CD4-positive, alpha-beta T cell treated with Interleukin-4 for 4 hours (primary cell): ENCODE measurements around the gene REM1.
"Not testable (repeated sequence)": the region's sequence is repeated elsewhere in the genome, so short reads cannot be mapped to it uniquely, and the experiment has no call there.

Experiments used
- DNase-seq: peaks from one replicate; pipeline ENCODE4 v3.0.0-alpha.2; 2020

REM1 gene

DNA sequence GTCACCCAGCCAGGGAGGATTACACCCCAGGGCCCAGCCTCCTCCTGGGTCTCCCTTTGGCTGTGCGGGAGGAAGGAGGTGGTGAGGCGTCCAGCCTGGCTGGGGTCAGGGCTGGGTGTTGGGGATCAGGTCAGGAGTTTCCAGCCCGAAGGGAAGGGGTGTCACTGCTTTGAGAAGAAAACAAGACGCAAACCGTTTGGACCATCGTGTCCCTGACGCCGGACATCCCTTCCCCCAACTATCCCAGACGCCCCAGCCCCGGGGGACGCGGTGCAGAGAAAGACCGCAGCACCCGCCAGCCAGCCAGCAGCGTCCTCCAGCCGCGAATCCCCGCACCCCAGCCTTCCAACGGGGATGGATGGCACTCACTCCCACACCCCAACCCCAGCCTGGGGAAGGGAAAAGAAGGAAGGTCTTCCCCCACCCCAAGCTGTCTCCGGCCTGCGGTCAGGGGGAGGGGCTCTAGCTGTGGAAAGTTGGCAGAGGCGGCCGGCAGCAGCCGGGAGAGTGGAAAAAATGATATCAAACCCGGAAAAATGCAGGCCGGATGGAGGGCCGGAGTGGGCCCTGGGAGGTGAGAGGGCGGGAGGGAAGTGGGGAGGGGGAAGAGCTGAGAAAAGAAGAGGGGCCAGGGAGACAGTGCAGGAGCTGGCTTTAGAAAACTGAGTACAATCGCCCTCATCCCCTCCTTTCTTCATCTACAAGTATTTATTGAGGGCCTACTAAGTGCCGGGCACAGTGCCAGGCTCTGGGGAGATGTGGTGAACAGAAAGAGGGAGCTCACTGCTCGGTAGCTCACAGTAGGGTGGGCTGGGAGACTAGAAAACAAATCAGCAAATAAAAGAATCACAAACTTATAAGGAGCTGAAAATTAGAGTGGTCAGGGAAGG, 10.6 kb downstream of the REM1 start:
- DNase-seq: no peak

DNA sequence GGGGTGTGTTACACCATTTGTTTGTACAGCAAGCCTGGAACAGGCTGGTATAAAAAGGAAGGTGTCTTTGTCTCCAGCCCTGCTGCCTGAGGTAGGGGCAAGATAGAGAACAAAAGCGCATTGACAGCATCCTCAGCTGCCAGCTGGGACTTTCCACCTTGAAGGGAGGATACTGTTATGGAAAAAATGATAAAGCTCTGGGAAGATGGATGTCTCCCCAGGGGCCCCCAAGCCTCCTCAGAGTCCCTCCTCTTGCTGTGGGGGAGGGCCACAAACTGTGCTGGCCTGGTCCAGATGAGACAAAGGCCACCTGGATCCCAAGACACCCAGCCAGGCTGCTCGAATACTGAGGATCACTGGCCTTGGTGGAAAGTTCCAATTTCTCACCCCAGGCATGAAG, 13.0 kb downstream of the REM1 start:
- DNase-seq: no peak

GRCh38 chr20:31489152-31489551, 14.1 kb downstream of the REM1 start:
- DNase-seq: no peak

- DNase-seq: no peak
Measured at GRCh38 chr20:31490752-31491151, 15.7 kb downstream of the REM1 start.

GRCh38 chr20:31494131-31494530, 19.0 kb downstream of the REM1 start:
- no peak for DNase-seq

DNA sequence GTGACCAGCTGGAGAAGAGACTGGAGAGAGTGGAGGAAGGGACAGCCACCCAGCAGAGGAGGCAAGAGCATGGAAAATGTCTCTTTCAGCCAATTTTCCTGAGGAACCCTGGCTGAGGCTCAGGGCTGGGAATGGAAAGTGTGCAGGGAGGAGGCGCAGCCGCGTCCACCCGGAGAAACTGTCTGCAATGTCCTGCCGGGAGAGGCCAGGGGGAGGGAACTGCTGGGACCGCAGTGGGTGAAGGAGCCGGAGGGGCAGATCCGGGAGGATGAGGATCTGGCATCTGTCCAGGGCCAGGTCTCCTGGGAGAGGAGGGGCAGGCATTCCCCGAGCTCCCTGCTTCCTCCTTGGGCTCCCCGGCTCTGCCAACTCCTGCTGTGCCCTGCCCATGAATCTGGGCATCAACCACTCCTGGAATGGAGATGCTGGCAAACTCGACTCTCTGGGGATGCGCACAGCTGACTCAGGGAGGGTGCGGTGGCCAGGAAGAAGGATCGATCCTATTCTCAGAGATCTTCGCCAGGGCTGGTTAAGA, 21.7 kb downstream of the REM1 start:
- no peak for DNase-seq

DNA sequence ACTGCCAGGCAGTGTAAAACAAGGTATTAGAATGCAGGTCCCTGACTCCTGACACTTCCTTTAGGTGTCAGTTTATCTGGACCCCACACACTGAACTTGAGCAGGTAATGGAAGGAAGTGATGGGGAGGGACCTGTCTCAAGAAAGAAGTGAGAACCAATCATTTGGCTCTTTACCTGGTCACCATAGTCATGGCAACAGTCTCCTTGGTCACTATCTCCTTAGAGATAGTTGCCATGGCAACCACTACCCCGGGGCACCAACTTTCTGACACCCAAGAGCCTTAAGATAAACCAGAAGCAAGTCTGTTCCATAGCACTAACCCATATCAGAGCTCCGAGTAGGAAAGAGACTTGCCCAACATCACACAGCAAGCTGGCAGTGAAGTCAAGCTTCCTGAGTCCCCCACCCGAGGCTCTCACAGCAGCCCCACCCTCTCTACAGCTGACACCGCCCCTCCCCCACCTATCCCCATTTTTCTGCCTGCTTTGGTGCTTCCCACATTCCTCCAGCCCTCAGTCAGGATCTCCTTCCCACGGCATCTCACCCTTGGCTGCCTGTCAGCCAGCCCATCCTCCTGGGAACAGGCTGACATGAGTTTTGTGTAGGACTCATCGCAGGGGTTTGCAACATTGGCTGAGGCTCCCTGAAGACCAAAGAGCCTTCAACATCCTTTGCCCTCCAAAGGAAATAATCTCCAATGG, 22.9 kb downstream of the REM1 start:
- DNase-seq: no peak

DNA sequence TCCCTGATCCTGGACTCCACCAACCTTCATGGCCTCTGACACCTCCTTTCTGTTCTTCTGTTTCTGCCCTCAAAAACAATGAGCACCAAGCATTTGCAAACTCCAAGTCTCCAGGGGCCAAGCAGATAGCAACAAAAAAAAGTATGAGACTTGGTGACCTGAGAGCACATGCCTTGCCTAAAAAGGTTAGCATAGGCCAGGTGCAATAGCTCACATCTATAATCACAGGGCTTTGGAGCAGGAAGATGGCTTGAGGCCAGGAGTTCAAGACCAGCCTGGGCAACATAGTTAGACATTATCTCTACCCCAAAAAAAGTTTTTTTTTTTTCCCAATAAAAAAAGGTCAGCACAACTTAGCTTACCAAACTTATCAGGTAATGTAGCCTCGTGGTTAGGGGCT, 25.4 kb downstream of the REM1 start:
- DNase-seq: no peak

- DNase-seq: peak; percentile 66
Measured at GRCh38 chr20:31502884-31503673, 28.0 kb downstream of the REM1 start.

DNA sequence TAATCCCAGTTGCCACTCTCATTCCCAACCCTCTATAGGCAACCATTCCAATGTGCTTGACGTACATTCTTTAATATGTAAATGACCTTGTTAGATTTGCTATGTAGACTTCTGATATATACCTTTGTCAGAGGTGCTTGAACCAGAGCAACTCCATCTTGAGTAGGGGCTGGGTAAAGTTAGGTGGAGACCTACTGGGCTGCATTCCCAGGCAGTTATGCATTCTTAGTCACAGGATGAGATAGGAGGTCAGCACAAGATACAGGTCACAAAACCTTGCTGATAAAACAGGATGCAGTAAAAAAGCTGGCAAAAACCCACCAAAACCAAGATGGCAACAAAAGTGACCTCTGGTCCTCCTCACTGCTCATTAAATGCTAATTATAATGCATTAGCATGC, 30.8 kb downstream of the REM1 start:
- DNase-seq: no peak

DNA sequence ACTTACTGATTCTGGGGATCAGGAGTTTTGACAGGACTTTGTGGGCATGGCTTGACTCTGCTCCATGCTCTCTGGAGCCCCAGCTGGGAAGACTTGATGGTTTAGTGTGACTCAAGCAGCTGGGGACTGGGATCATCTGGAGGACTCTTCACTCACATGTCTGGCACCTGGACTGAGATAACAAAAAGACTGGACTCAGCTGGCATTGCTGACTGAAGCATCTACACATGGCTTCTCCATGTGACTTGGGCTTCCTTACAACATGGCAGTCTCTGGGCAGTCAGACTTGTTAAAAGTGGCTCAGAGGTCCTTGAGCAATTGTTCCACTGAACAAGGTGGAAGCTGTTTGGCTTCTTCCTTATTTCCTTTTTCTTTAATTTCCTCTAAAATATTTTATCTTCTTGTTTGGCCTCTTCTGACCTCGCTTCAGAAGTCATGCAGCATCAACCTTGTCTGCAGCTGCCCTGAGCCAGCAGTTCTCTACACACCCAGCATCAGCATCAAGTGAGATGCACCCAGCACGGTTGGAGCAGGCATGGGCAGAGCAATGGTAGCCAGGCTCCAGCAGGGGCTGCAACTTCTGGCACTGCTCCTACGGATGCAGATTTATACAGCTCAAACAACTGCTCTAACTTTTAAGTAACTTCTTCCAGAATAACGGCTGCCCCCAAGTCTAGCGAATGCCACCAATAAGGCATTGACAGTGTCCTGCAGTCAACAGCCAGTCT, 33.6 kb downstream of the REM1 start:
- no peak for DNase-seq

GRCh38 chr20:31514154-31515071, 39.3 kb downstream of the REM1 start, which contains the start of gene HM13:
TSS of gene HM13 (plus strand) at chr20:31514442. CDS start at chr20:31514552, 110 bp downstream.
- peak; percentile 86 for DNase-seq

DNA sequence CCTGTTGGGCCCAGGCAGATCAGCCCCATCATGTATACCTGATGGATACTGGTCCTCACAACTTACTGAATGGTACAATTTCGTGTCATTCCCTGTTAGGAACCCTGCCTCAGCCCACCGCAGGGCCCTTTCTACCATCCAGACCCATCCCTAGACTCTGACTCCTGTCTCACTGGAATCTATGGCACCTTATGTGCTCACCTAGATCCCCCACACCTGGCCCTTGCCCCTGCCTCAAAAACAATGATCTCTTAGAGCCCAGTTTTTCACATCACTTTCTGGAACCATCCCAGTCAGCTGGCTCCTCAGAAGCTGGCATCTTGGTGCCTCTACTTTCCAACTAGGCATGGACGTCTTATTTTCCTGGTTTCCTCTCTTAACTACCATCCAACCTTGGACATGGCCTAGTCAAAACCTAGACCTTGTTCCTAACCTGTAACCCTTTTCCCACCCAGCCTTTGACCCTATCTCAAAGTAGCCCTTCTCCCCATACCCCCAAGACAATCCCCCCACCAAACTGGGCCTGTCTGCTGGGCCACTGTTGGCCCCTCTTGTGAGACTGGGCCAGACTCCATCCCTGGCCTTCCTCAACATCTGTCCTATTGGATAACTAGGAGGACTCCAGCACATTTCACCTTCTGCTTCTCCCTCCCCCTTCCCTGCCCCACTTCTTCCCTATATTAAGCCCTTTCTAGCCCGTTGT, 40.1 kb downstream of the REM1 start:
- no peak for DNase-seq

DNA sequence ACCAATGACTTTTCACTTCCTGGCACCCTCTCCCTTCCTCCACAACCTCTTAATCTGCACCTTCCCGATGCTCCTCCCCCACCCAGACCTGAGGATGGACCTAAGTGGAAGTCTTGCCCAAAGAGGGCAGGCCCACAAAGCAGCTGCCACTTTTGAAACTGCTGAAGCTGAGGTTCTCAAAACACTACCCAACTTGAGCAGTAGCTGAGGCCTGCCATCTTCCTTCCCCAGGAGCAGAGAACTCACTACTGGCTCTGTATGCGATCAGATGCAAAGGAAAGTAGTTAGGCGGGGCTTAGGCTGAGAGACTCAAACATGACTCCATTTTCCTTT, 40.7 kb downstream of the REM1 start:
- DNase-seq: no peak

DNA sequence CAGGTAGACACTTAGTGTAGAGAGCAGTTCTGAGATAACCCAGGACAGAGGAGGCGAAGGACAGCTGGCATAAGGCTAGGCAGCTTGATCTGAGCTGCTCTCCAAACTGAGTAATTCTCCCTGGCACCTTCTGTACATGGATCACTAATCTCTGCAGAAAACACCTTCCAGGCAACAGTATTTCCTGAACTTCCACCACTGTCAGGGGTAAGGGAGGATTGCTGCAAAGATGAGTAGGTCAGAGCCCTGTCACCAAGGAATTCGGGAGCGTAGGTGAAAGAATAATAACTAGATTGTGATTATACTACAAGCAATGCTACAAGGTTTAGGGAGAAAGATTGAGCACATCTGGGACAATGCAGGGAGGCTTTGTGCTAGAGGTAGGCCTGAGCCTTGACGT, 41.1 kb downstream of the REM1 start:
- no peak for DNase-seq

DNA sequence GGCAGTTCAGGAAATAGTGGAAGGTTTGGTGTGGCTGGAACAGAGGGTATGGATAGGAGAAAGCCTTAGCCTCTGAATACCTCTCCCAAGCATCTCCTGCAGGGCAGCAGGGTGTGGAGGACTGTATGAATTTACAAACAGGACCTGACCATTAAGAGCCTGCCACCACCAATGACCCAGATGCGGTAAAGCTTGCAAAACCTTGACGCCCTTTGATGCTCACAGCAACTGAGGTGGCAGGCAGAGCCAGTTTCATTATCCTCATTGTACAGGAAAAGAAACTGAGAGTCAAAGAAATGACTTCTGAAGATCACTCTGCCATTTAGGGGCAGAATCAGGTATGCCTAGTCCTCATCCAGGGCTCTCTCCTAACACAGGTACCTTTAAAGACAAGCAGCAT, 41.6 kb downstream of the REM1 start:
- peak; percentile 3 for DNase-seq

- DNase-seq: no peak
Measured at GRCh38 chr20:31517373-31517772, 42.3 kb downstream of the REM1 start.

GRCh38 chr20:31521267-31521666, 46.2 kb downstream of the REM1 start:
- not testable (repeated sequence) for DNase-seq

DNA sequence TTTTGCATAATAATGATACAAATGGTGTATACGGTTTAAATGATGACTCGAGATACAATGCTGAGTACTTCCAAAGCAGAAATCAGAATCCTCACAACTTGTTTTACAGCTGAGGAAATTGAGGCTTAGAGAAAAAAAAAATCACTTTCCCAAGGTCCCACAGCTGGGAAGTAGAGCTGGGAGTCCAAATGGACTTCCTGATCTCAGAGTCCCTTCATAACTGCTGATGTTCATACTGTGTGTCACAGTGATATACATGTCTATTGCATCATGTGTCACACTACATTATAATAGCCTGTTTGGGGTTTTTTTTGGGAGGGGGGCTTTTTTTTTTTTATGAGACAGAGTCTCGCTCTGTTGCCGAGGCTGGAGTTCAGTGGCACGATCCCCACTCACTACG, 47.6 kb downstream of the REM1 start:
- DNase-seq: no peak

- no peak for DNase-seq
Measured at GRCh38 chr20:31523361-31524283, 48.5 kb downstream of the REM1 start.
